ACC112 (cell line): ENCODE results near the gene BHLHE41.
A peak's percentile ranks its signal among the peaks of the same experiment; 100 is the strongest.

Experiments
- H2AFZ ChIP-seq: fragments of 200-600 bp; sonication (generic); one replicate; pipeline ENCODE4 v1.6.0; 2017; ENCODE audit warnings: antibody characterized with exemption, low read length; ENCODE audit not compliant: unreplicated experiment
- H3K27ac ChIP-seq: fragments of 200-600 bp; sonication (generic); 2 replicates; pipeline ENCODE4 v1.5.1; 2014; ENCODE audit warnings: low read depth, mild to moderate bottlenecking, antibody characterized with exemption, low read length, moderate library complexity
- H3K27me3 ChIP-seq: fragments of 200-600 bp; sonication (generic); 2 replicates; pipeline ENCODE4 v1.6.1; 2014; ENCODE audit warnings: mild to moderate bottlenecking, antibody characterized with exemption, low read length, moderate library complexity, mixed read lengths; ENCODE audit not compliant: insufficient read depth
- H3K36me3 ChIP-seq: fragments of 200-600 bp; sonication (generic); 2 replicates; pipeline ENCODE4 v1.6.1; 2016; ENCODE audit warnings: mild to moderate bottlenecking, antibody characterized with exemption, low read length, moderate library complexity, mixed read lengths; ENCODE audit not compliant: insufficient read depth
- H3K4me1 ChIP-seq: fragments of 200-600 bp; sonication (generic); one replicate; pipeline ENCODE4 v1.6.1; 2016; ENCODE audit warnings: low read length, mixed read lengths; ENCODE audit not compliant: insufficient read depth, unreplicated experiment, control insufficient read depth
- H3K4me3 ChIP-seq: fragments of 200-600 bp; sonication (generic); 2 replicates; pipeline ENCODE4 v1.5.1; 2014; ENCODE audit warnings: mild to moderate bottlenecking, low read depth, low read length
- H3K79me2 ChIP-seq: fragments of 200-600 bp; sonication (generic); one replicate; pipeline ENCODE4 v1.6.0; 2016; ENCODE audit warnings: low read length; ENCODE audit not compliant: control insufficient read depth, unreplicated experiment, insufficient read depth

The BHLHE41 gene

DNA sequence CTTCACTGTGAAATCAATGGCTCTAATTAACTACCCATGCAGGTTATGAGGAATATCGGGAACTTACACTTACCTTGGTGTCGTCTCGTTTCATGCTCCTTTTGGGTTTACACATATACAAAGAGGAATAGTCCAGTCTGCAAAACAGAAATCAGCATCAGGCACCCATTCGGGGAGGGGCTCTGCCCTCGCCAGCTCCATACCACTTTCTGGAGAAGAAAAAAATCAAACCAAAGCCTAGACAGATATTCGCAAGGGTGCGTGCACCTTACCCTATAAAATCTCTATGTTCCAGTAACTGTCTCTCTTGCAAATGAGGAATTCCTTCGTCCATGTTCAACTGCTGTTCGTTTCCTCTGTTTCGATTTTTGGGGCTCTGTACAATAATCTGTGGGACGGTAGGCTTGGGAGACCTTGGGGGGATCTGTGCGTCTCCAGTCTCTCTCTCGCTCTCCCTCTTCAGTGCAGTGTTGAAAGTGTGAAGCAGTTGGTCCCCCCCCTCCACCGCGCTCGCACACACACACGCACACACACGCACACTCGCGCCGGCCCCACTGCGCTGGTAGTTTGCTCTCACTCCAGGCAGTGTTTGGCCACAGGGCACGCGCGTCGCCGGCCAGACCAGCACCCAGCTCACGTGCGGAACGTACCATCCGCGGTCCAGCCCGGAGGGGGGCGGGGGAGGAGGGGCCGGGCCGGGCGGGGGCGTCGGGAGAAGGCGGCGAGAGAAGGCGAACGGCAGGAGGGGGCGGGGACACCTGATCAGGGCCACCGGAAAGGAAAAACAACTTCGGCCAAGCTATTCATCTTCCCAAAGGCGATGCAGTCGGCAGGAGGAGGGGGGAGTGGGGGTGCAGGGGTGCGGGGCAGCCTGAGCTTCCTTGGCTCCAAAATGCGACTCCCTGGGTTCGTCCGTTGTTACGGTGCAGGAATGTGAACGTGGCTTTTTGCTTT lies at the start of gene BHLHE41:
Gene BHLHE41 (minus strand): TSS at position 592 of the 954 bp plus-strand sequence. CDS start 258 bp downstream, at position 334.
- peak within 1 kb of the TSS; percentile 92 for H3K4me3 ChIP-seq
- H3K79me2 ChIP-seq = no peaks in the 10 kb centered on the region
- peak within 1 kb of the TSS; percentile 73 for H2AFZ ChIP-seq
- peaks cover 20% of the 10 kb centered on the region for H3K4me1 ChIP-seq
- H3K27me3 ChIP-seq = no peaks in the 10 kb centered on the region
- peak within 1 kb of the TSS; percentile 75 for H3K27ac ChIP-seq
- no peaks in the 10 kb centered on the region for H3K36me3 ChIP-seq

DNA sequence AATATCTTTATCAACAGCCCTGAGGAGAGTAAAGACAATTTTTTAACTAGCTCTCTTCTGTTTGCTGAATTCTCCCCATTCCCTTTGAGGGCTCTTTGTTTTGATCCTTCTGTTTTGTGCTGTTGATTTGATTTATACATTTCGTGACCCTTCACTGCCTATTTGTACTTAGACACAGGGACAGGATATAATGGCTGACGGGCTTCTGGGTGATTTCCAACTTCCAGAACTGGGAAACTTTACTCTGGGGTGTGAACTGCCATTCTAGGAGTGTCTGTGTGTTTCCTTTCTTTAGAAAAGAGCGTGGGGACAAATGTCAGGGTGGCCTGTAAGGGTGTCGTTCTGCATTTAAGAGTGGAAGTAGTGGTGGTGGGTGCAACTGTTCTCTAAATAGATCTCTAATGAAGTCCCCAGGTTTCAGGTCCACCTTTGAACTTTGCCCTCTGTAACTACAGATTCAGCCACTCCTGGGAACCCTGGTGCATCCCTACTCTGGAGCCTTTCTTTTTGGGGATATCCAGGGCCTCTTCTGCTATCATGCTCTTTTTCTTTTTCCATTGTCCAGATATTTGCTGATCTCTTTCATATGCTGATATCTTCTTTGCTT lies 48.2 kb upstream of the BHLHE41 start:
- no peak overlapping the region for H3K27ac ChIP-seq
- H3K79me2 ChIP-seq = no peaks in the 10 kb centered on the region
- H3K4me3 ChIP-seq = no peak overlapping the region
- no peaks in the 10 kb centered on the region for H3K27me3 ChIP-seq
- H3K4me1 ChIP-seq = no peaks in the 10 kb centered on the region
- H2AFZ ChIP-seq = no peak overlapping the region
- no peaks in the 10 kb centered on the region for H3K36me3 ChIP-seq

DNA sequence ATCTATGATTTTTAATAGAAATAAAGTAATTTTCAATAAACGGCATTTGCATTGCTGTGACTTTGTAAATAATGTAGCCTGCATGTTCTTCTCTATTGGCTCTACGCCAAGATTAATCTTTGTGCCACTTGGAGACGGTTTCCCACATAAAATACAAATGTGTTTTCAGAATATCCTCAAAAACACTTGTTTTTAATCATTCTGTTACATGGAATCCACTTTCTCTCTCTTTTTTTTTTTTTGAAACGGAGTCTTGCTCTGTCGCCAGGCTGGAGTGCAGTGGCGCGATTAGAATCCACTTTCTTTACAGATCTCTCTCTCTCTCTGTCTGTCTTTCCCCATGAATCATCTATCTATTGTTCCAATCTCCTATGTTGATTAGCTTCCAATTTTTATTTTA lies 47.7 kb upstream of the BHLHE41 start:
- Histone ChIP-seq H3K27ac (no peak overlapping the region), H3K27me3 (no peaks in the 10 kb centered on the region), H2AFZ (no peak overlapping the region), H3K79me2 (no peaks in the 10 kb centered on the region), H3K36me3 (no peaks in the 10 kb centered on the region), H3K4me3 (no peak overlapping the region), H3K4me1 (no peaks in the 10 kb centered on the region)

DNA sequence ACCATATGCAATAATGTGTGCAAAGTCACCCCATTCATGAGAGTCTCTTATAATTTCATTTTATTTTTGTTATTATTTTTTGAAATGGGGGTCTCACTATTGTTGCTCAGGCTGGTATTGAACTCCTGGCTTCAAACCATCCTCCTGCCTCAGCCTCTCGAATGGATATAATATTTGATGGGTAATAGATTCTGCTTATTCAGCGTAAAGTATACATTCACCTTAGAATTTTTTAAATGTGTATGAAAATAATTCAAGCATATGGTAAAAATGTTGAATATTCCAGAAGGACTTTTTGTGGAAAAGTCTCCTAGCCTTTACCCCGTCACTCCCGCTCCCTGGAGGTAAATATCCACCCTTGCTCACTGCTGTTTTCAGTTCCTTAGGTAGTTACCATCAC lies 47.2 kb upstream of the BHLHE41 start:
- no peak overlapping the region for H3K4me3 ChIP-seq

DNA sequence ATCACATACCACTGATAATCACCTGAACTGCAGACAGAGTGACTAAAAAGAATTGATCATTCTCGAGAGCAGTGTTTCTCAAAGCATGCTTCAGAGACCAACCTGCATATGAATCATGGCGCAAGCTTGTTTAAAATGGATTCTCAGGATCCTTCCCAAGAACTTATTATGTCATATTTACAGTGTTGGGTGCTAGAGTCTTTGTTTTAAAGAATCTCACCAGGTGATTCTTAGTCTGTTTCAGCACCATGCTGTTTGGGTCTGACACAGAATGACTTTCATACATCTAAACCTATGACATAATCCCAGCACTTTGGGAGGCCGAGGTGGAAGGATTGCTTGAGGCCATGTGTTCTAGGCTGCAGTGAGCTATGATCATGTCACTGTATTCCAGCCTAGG lies 39.3 kb upstream of the BHLHE41 start:
- Histone ChIP-seq H3K4me3 (no peak overlapping the region), H2AFZ (no peak overlapping the region), H3K36me3 (no peaks in the 10 kb centered on the region), H3K27ac (no peak overlapping the region), H3K4me1 (no peaks in the 10 kb centered on the region), H3K27me3 (no peaks in the 10 kb centered on the region), H3K79me2 (no peaks in the 10 kb centered on the region)

More for the DNA sequence above, 47.2 kb upstream of the BHLHE41 start:
- Histone ChIP-seq H3K36me3 (no peaks in the 10 kb centered on the region), H3K4me1 (no peaks in the 10 kb centered on the region), H3K27ac (no peak overlapping the region), H3K27me3 (no peaks in the 10 kb centered on the region), H2AFZ (no peak overlapping the region), H3K79me2 (no peaks in the 10 kb centered on the region)

DNA sequence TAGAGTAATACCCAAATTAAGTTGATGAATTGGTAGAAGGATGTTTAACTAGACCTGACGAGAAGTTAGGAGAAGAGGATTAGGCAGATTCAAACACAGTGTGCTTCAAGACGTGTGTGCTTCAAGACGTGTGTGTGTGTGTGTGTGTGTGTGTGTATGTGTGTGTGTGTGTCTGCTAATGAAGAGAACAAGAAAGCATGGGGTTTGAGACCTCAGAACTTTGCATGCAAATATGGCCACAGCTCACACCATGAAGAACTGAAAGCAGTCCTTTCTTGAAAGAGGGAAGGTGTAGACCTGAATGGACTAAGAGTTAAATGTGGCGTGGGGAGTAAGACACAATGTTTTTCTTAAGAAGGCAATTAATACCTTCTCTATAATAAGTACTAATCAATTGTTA lies 38.1 kb upstream of the BHLHE41 start:
- no peaks in the 10 kb centered on the region for H3K79me2 ChIP-seq
- H2AFZ ChIP-seq = no peak overlapping the region
- H3K27ac ChIP-seq = no peak overlapping the region
- H3K27me3 ChIP-seq = no peaks in the 10 kb centered on the region
- no peaks in the 10 kb centered on the region for H3K36me3 ChIP-seq
- no peak overlapping the region for H3K4me3 ChIP-seq
- H3K4me1 ChIP-seq = no peaks in the 10 kb centered on the region

DNA sequence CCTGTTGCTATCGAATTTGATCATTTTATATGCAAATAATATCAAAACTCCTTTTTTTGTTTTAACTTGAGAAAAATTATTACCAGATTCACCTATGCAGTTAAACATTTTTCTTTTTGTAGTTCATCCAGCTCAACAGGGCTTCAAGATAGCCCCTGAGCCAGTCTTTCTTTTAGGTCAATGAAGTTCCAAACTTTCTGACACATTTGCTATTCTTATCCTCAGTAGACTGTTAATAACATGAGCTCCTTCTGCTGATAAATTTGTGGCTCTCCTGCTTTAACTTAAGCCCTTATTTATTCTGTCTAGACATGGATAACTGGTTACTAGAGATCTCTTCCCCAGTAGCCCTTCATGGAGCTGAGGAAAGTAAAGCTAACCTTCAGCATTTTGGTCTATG lies 37.3 kb upstream of the BHLHE41 start:
- H2AFZ ChIP-seq = no peak overlapping the region
- no peaks in the 10 kb centered on the region for H3K79me2 ChIP-seq
- H3K27ac ChIP-seq = no peak overlapping the region
- no peak overlapping the region for H3K4me3 ChIP-seq
- H3K36me3 ChIP-seq = no peaks in the 10 kb centered on the region
- H3K27me3 ChIP-seq = no peaks in the 10 kb centered on the region
- H3K4me1 ChIP-seq = no peaks in the 10 kb centered on the region

DNA sequence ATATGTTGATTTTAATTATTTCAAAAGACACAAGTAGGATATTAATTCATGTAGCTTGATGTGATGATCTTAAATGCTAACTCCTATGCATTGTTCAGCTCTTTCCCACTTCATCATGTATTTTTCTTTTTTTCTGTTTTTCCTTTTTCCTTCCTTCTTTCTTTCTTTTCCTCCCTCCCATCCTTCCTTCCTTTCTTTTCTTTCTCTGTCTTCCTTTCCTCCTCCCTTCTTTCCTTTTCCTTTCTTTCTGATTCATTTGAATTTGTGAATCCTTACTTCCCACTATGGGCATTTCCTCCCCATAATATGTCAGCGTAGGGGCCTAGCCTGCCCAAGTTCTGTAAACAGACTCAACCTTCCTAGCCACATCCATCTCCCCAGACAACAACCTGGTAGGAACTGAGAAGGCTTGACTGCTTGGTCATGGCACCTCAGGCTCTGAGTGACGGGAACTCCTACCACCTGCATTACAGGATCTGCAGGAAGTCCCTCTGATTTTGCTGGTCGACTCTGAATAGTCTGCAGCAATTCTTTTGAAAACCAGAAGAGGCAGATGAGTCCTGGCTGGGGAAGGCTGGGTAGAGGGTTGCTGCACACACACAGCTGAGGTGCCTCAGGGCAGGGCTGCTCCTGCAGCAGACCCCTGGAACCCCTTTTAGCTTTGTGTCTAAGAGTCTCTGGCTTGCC lies 33.4 kb upstream of the BHLHE41 start:
- no peak overlapping the region for H3K4me3 ChIP-seq
- H3K36me3 ChIP-seq = no peaks in the 10 kb centered on the region
- H3K27me3 ChIP-seq = no peaks in the 10 kb centered on the region
- no peak overlapping the region for H2AFZ ChIP-seq
- peaks cover 12% of the 10 kb centered on the region for H3K4me1 ChIP-seq
- no peaks in the 10 kb centered on the region for H3K79me2 ChIP-seq
- H3K27ac ChIP-seq = no peak overlapping the region

DNA sequence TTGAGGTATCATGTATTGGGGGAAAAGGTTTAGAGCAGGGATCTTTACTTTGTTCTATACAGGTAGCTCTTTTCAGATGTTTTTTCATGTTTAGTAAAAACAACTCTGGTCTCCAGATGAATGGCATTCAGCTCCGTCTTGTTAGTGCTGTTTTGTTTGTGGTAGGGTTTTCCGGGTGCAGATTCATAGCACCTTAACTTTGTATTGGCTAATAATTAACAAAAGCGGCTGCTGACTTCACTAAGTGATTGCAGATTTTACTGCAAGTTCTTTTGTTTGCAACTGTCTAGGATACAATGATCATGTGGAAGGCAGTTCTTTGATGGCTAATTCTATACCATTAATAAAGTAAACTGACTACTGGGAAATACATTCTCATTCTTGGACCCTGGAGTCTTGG lies 32.2 kb upstream of the BHLHE41 start:
- no peak overlapping the region for H2AFZ ChIP-seq

DNA sequence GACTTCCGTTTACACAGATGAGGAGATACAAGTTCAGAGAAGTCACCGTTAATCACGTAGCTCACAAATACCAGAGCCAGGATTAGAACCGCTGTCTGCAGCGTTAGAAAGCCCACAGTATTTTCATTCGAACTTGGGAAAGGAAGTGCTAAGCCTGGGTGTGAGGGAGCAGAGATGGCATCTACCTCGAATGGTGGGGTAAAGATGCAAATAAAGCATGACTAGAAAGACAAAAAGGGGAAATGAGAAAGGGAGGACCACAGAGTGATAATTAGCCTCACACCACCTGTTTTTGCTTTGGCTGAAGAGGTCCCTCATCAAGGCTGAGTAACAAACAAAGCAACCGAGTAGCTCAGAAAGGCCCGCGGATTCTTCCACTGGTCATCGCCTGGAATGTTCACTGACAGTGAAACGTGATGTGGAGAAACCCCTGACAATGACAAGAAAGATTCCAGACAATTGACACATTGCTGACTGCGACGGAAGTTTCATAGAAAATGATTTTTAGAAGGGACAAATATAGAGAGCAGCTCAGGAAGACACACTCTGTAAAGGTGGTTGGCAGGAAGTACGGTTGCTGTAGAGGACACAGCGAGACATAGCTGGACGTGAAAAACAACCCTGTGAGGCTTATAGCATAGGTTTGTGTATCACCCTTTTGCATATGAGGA lies 31.5 kb upstream of the BHLHE41 start:
- no peak overlapping the region for H2AFZ ChIP-seq
- H3K79me2 ChIP-seq = no peaks in the 10 kb centered on the region
- H3K27ac ChIP-seq = no peak overlapping the region
- H3K27me3 ChIP-seq = no peaks in the 10 kb centered on the region
- peaks cover 25% of the 10 kb centered on the region for H3K4me1 ChIP-seq
- H3K4me3 ChIP-seq = no peak overlapping the region
- no peaks in the 10 kb centered on the region for H3K36me3 ChIP-seq

More for the DNA sequence above, 32.2 kb upstream of the BHLHE41 start:
- no peaks in the 10 kb centered on the region for H3K79me2 ChIP-seq
- no peak overlapping the region for H3K27ac ChIP-seq
- H3K27me3 ChIP-seq = no peaks in the 10 kb centered on the region
- H3K36me3 ChIP-seq = no peaks in the 10 kb centered on the region
- no peak overlapping the region for H3K4me3 ChIP-seq
- peaks cover 21% of the 10 kb centered on the region for H3K4me1 ChIP-seq
